ENCODE data around the gene TMEM271.
"Not testable (repeated sequence)": the region's sequence is repeated elsewhere in the genome, so short reads cannot be mapped to it uniquely, and the experiment has no call there.

TMEM271 gene

DNA sequence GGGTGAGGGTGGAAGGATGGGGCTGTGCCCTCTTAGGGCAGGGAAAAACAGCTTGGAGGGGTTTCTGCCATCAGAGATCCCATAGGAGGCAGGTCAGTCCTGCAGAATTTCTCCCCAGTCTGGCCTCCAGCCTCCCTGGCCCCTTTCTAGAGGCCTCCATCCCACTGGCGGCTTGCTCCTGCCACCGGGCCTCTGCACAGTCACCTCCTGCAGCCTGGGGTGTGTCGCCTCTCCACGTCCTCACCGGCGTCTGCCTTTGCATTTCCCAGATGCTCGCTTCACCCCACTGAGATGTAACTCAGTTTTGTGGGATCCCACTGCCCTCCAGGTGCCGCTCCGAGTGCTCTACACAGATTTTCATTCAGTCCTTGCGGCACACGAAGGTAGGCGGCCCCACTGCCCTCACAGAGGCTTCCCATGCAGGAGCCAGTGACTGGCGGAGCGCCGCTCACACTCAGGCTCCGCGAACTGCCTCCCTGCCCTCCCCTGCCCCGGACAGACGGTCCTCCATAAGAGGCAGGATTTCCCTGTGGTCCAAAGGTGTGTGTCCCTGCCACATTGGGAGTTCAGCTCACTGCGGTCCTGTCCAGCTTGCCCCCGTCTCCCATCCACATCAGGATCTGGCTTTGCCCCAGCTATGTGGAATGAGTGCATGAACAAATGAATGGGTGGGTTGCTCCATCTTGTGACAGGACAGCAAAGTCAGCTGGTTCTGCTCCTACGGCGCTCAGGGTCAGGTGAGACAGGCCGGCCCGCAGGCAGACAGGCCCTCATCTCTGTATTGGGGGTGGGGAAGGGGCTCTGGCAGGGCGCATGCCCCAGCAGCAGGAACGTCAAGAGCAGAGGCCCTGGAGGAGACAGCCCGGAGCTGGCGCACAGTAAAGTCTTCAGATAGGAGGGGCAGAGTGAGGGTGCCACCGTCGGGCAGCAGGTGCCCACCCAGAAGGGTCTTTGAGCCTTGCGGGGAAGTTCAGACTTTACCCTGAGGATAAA lies 2.7 kb upstream of the TMEM271 start:
- DNase-seq: no peak

DNA sequence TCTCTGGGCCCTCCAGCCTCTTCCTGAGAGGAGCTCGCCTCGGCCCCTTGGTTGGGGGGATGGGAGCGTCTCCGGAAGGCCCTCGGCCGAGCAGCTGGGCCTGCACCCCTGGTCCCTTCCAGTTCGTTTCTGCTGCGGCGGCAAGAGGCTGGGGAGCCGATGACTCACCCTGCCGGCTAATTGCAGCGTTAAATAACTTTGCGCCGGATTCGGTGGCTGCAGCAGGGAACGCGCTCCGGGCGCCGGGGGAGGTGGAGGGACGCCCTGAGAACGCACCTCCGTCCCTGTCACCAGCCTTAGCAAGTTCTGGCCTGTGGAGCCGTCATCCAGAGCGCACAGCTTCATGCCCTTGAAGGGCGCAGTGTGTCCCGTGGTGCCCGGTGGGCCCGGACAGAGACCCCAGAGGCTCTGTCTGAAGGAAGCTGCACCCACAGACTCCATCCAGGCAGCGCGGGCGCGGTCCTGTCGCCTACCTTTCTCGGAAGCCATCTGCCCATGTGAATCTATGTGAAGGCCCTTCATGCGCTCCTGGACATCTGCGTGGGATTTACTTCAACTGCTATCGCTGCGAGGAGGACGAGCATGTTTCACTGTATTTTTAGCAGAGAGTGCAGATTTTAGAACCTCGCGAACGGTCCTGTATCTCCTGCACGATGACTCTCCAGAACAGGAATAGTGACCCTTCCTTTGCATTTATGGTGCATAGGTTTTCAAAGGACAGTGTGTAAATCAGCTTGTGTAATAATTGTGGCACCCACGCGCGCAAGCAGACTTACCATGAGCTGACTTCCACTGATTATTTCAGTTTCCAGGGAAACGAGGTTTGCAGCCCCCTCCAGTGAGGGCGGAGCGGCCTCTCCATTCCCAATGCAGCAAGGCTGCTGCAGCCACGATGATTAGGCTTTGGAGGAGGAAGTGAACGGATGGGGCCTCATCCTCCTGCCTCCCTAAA lies 1.7 kb upstream of the TMEM271 start:
- no peak for DNase-seq

DNA sequence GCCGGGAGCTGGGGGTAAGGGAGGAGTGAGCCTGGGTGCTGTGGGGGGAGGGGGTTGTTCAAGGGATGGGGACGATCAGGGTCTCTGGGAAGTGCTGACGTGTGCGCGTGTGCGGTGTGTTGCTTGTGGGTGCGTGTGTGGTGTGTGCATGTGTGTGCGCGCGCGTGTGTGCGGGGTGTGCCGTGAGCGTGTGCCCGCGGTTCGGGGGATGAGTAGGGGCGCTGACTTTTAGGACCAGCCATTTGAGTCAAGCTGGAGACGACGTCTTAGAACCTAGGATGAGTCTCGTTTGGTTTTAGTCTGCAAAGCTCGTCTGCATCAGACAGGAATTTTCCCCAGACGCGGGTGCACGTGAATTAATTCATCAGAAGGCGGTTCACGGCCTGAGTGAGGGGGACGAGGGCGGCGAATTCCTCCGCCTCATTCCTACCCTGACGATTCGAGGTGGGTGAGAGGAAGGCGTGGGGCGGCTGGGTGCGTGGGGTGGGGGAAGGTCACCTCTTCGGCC lies 950 bp upstream of the TMEM271 start:
- no peak for DNase-seq

DNA sequence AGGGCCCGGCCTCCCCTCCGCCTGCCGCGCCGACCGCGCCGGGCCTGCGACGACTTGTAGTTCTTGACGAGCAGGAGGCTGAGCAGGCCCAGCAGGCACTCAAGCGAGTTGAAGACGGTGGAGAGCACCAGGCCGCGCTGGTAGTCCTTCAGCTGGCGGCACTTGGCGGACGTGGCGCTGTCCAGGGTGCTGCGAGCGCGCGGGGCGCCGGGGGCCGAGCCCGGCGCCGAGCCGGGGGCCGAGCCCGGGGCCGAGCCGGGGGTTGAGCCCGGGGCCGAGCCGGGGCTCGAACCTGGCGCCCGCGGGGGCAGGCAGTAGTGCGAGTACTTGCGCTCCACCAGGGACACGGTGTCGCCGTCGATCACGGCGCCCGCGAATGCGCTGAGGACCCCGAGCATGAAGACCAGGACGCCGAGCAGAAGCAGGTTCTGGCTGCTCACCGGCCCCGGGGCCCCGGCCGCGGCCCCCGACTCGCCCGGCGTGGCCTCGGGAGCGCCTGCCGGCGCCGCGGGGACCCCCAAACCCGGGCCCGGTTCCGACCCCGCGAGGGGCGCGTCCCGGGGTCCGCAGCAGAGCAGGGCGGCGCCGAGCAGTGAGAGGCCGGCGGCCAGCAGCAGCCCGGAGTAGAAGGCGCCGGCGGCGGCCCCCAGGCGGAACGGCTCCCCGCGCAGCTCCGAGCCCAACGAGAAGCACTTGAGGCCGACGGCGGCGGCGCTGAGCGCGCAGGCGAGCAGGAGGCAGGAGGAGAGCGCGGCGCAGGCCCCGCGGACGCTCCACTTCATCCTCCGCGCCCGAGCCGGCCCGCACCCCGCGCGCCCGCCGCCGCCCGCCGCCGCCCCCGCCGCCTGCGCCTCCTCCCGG lies 584 bp downstream of the TMEM271 start:
- DNase-seq: no peak

DNA sequence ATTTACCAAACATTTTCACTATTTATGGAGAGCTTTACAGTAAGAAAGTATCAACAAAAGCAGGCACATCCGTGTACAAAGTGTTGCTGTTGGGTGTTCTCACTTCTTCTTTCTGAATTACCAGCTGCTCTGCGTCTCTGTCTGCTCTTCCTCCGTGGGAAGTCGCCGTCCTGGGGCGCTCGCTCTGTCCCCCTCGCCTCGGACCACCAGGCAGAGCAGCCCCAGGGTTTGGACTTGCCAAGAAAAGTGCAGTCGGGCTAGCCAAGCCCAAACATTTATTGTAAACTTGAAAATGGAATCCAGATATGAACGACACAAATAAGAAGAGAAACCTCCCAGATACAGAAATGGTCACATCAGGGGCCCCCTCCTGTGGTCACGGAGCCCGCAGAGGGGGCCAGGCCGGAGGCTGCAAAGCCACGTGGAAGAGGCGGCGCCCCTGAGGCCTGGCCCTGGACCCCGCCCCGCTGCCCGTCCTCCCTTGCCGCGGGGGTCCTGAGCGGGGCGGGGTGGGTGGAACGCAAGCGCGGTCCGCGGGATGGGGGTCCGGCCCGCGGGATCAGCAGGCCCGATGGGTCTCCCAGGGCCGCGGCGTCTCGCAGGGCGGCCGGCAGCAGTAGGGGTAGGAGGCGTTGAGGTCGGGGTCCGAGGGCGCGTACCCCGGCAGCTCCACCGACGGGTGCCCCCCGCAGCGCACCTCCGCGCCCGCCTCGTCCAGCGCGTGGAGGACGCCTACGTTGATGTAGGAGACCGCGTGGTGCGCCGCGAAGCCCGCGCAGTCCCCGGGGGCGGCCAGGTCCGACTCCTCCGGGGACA lies 1.5 kb downstream of the TMEM271 start:
- DNase-seq: no peak

DNA sequence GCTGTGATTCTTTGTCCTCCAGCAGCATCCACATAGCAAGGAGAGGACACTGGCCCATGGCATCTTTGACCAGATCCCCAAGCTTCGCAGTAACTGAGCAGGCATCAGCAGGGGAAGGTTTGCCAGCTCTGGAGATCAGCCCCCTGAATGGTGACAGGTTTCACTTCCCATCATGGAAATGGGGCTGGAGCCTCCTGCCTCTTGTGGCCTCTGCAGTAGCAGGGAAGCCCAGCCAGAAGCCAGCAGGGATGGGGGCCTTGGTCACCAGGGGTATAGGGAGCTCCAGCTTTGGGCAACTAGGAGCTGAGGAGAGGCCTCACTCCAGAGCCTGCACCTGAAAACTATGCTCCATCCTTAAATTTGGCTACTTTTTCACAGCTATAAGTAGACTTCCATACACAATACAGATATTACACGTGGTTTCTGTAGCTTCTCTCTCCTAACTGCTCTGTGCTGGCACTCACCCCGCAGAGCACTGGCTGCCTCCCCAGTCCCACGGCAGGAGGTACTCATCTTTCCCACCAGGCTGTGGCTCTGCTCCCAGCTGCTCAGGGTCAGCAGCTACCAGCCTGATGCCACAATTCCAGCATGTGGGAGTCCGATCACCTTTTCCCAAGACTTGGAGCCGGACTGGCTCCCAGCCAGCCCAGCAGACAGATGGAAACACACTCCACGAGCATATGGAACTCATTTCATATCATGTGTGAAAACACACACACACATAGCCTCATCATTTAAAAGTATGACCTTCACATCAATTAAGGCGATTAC lies 2.8 kb downstream of the TMEM271 start:
- DNase-seq: no peak

DNA sequence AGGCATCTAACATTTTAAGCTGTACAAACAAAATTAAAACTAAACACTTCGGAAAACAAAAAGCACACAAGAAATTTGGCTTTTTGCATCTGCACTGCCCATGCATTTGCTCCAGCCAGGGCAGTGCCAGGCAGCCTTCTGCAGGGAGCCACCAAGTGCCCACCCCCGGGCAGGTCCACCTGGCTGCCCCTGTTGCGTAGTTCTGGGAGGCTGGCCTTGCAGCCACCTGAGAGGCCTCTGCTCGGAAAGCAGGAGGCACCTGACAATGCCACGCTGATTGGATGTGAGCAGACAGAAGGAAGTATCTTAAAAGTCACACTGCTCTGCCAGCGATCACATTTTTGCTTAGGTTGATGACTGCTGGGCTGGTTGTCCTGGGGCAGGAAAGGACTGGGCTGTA lies 3.5 kb downstream of the TMEM271 start:
- no peak for DNase-seq

DNA sequence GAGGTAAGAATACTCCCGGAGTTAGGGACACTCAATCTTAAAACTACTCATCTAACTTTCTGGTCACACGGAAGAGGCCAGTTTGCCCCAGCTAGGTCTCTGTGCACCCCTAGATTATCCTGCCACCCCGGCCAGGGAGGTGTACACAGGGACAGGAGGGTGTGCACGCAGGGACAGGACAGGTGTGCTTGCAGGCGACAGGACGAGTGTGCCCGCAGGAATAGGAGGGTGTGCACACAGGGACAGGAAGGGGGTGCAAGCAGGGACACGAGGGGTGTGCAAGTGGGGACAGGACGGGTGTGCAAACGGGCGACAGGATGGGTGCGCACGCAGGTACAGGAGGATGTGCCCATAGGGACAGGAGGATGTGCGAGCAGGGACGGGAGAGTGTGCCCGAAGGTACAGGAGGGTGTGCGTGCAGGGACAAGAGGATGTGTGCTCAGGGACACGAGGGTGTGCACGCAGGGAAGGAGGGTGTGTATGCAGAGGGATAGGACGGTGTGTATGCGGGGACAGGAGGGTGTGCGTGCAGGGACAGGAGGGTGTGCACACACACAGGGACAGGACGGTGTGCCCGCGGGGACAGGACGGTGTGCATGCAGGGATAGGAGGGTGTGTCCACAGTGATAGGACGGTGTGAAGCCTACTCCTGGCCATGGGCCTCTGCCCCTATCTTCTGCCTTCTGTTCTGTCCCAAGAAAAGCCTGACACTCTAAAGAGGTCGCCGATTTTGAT lies 4.1 kb downstream of the TMEM271 start:
- DNase-seq: no peak

DNA sequence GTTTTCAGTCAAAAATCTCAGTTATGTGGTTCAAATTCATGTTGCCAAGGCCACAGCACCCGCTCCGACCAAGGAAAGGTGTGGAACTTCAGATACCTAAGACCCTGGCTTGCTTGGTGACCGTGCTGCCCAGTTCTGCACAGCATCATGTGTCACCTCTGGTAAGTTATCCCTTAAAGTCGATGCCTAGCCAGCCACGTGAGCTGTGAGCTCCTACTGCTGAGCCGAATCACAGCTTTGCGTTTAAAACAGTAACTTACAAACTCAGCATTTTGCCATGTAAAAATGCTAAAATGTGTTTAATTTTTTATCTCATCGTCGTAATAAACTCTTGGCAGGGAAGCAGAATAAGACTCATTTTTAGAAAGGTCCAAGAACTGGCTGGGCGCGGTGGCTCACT lies 5.3 kb downstream of the TMEM271 start:
- no peak for DNase-seq

DNA sequence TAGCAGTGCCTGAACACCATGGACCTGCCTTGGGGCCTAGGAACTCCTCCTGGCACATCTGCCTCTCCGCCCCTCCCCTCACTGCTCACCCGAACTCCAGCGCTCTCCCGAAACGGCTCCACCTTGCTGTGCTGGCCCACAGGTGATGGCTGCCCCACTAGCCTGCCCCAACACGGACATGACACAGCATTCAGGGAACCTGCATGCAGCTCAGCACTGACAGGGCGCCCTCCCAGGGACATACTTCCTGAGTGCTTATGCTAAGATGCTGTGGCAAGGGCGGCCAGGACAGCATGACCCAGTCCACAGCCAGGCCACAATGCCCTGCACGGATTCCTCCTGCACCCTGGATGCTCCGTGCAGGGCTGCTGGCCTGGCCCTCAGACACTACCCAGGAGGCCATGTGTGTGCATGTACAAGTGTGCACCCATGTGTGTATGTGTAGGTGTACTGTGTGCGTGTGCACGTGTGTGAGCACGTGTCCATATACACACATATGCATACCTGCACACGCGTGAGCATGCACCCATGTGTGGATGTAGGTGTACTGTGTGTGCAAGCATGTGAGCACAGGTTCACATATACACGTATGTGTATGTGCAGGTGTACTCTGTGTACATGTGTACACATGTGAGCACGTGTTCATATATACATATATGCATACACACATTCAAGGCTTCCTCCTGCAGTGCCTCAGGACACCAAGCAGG lies 6.0 kb downstream of the TMEM271 start:
- DNase-seq: no peak

DNA sequence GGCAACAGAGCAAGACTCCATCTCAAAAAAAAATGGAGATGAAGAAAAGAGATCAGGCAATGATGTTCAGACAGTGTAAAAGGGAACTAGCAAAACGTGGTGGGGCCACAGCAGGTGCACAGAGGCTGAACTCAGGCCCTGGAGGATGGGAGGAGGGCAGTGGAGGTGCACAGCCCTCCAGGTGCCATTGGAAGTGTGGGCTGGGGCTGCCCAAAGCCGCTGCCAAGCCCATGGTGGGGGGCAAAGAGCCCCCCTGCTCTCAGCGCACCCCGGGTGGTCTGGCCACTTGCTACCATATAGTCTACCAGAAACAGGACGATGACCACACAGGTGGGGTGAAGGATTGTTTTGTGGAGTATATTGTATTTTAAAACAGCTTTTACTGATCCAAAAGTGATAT lies 7.1 kb downstream of the TMEM271 start:
- no peak for DNase-seq

DNA sequence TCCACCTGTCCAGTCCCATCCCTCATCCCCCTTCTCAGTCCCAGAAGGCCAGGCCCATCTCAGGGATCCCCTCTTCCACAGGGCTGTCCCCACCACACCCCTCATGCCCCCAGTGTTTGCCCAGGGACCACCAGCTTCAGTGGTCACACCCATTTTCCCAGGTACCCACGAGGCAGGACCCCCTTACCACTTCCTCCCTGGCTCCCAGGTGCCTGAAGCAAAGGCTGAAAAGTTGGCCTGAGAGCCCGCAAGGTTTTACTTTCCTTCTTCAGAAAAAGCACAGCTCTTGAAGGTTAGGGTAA lies 7.8 kb downstream of the TMEM271 start:
- no peak for DNase-seq

DNA sequence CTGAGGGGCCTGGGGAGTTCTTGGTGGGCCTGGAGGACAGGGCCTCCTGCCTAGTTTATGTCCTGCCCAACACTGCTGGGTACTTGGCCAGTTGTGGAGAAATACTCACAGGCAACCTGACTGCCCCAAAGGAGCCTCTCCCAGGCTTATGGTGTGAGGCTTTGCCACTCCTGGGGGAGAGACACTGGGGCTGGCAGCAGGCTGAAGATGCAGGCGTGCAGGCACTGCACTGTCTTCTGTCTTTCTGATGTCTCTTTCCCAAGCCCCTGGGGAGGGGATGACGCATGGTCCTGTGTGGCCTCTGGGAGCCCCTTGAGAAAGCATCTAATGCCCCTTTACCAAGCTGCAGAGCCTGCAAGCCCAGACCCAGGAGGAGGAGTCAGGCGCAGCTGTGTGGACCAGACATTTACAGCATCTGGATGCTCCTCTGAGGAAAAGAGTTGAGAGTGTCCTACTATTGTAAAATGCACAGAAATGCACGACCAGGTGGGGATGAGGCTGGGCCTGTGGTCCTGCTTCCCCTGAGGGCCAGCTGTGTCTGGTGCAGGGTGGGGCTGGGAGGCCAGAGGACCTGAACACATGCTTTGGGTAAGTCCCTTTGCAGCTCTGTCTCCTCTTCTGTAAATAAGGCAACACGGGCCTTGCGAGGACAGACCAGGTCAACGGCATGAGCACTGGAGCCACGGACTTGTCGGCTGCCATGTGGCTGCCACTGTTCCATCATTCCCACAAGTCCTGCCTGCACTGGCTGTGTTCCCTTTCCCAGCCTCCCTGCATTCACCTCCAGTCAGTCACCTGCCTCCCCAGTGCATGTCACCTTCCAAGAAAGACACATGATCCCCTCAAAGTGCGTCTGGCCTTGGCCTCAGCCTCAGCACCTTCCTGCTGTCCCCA lies 8.4 kb downstream of the TMEM271 start:
- no peak for DNase-seq

DNA sequence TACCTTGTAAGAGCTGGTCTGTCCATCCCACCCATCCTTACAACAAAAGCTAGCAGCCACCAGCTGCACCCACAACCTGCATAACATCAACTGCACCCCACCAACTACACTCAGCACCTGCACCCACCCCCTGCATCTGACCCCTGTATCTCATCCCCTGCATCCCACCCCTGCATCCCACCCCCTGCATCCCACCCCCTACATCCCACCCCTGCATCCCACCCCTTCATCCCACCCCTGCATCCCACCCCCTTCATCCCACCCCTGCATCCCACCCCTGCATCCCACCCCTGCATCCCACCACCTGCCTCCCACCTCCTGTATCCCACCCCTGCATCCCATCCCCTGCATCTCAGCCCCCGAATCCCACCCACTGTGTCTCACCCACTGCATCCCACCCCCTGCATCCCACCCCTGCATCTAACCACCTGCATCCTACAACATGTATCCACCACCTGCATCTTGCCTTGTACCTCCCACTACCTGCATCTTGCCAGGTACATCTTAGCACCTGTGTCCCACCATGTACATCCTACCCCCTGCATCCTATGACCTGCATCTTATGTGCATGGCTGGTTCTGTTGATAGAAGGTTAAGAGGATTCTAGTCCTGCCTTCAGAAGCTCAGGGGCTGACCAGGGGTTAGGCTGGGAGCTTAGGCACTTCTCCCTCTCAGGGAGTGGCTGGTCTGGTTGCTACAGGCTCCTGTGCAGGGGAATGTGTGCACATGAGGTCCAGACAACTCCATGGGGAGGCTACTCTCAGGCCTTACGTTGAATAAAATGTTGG lies 9.4 kb downstream of the TMEM271 start:
- DNase-seq: no peak

DNA sequence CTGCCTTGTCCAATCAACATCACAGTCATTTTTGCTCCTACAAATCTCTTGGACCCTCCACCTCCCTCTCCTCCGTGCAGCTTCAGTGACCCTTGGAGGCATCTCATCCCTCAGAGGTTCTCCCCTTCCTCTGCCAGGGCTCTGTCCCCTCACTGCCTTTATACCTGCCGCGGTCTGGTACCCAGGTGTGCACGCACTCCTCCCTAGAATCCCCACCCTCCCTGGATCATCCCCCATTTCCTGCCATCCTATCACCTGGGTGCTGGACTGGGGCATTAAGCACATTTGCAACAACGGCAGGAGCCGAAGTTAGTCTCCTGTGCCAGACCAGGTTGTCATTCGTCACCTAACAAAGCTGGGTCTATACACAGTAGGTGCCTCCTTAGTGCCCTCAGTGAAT lies 10.1 kb downstream of the TMEM271 start:
- no peak for DNase-seq

DNA sequence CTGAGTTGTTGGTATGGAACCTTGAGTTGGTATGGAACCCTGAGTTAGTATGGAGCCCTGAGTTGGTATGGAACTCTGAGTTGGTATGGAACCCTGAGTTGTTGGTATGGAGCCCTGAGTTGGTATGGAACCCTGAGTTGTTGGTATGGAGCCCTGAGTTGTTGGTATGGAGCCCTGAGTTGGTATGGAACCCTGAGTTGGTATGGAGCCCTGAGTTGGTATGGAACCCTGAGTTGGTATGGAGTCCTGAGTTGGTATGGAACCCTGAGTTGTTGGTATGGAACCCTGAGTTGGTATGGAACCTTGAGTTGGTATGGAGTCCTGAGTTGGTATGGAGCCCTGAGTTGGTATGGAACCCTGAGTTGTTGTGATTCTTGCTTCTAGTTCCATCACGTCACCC lies 10.5 kb downstream of the TMEM271 start:
- not testable (repeated sequence) for DNase-seq

DNA sequence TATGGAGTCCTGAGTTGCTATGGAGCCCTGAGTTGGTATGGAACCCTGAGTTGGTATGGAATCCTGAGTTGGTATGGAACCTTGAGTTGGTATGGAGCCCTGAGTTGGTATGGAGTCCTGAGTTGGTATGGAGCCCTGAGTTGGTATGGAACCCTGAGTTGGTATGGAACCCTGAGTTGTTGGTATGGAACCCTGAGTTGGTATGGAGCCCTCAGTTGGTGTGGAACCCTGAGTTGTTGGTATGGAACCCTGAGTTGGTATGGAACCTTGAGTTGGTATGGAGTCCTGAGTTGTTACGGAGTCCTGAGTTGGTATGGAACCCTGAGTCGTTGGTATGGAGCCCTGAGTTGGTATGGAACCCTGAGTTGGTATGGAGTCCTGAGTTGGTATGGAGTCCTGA lies 13.6 kb downstream of the TMEM271 start:
- not testable (repeated sequence) for DNase-seq

DNA sequence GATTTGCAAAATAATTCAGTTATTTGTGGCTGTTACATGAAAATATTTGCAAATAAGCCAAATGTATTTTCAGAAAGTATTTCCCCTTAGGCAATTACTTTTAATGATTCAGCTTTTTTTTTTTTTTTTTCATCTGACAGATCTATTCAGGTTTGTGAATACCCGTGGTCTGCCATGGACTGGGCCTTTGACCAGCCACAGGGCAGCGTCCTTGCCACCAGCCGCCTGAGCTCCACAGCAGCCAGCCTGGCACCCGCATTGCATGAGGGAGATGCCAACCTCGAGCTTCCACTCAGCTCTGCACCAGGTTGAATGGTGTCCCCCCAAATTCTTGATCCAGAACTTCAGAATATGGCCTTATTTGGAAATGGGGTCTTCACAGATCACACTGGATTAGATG lies 14.7 kb downstream of the TMEM271 start:
- DNase-seq: no peak
